HFFc6 (cell line): ENCODE data around the gene NRF1. TPM values are rescaled to one million over a fixed set of nuclear protein-coding genes. Genes with fewer than 3 reads are reported as not detected.
"Not testable (repeated sequence)": the region's sequence is repeated elsewhere in the genome, so short reads cannot be mapped to it uniquely, and the experiment has no call there.

ENCODE experiments used
- DNase-seq: peaks from one replicate; pipeline ENCODE4 v3.0.0-alpha.2; 2018
- H3K27ac Mint-ChIP-seq: 2 replicates; pipeline ENCODE4 v1.8.0; 2020; ENCODE audit warnings: mild to moderate bottlenecking, mixed read lengths
- H3K27me3 Mint-ChIP-seq: 2 replicates; pipeline ENCODE4 v1.8.0; 2021; ENCODE audit warnings: mild to moderate bottlenecking, moderate library complexity, mixed read lengths; ENCODE audit not compliant: insufficient read depth
- H3K36me3 Mint-ChIP-seq: 2 replicates; pipeline ENCODE4 v1.8.0; 2021; ENCODE audit warnings: low read depth, mixed read lengths
- H3K4me1 Mint-ChIP-seq: 2 replicates; pipeline ENCODE4 v1.8.0; 2020; ENCODE audit warnings: low read depth, mixed read lengths
- H3K4me3 Mint-ChIP-seq: 2 replicates; pipeline ENCODE4 v1.8.0; 2020; ENCODE audit warnings: mild to moderate bottlenecking, moderate library complexity, mixed read lengths
- H3K9me3 Mint-ChIP-seq: 2 replicates; pipeline ENCODE4 v1.8.0; 2020; ENCODE audit warnings: mild to moderate bottlenecking, mixed read lengths
- total RNA-seq, 6 experiments: library from RNA; stranded (reverse); fragmentation: NEBNext Ultra II Directional; extraction: Animal tissue kit (Norgen Biotek cat#: 25700); gene quantifications; 2 replicates in 1 of 6; 3 replicates in 5 of 6; pipeline ENCODE4 v1.2.3, GENCODE V29; 2021
- TF ChIP-seq, protein P1 (sequence below): fragments of 200-600 bp; sonication (generic); IDR thresholded peaks from 2 replicates; pipeline ENCODE4 v1.5.0; 2021; ENCODE audit warnings: antibody characterized with exemption, mild to moderate bottlenecking

The NRF1 gene
- total RNA-seq, 6 experiments from 2014 or later, result 8.8 to 11.8 (median 10.4) TPM

DNA sequence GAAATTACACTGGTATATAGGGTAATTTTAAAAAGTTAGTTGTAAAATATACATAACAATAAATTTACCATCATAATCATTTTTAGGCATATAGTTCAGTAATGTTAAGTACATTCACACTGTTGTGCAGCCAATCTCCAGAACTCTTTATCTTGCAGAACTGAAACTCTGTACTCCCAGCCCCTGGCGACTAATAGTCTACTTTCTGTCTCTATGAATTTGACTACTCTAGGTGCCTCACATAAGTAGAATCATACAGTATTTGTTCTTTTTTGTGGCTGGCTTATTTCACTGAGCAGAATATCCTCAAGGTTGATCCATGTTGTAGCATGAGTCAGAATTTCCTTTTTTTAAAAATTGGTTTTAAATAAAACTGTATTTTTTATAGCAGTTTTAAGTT is 41.4 kb downstream of the NRF1 start:
- DNase-seq, result no peak
- Mint-ChIP-seq H3K9me3 (no peaks in the 10 kb centered on the region), H3K36me3 (peaks cover 7% of the 10 kb centered on the region; the same call in 1 of the 2 replicates), H3K4me3 (no peak overlapping the region), H3K4me1 (peaks cover 39% of the 10 kb centered on the region), H3K27me3 (no peaks in the 10 kb centered on the region), H3K27ac (no peak overlapping the region)
- TF ChIP-seq, protein P1, sequence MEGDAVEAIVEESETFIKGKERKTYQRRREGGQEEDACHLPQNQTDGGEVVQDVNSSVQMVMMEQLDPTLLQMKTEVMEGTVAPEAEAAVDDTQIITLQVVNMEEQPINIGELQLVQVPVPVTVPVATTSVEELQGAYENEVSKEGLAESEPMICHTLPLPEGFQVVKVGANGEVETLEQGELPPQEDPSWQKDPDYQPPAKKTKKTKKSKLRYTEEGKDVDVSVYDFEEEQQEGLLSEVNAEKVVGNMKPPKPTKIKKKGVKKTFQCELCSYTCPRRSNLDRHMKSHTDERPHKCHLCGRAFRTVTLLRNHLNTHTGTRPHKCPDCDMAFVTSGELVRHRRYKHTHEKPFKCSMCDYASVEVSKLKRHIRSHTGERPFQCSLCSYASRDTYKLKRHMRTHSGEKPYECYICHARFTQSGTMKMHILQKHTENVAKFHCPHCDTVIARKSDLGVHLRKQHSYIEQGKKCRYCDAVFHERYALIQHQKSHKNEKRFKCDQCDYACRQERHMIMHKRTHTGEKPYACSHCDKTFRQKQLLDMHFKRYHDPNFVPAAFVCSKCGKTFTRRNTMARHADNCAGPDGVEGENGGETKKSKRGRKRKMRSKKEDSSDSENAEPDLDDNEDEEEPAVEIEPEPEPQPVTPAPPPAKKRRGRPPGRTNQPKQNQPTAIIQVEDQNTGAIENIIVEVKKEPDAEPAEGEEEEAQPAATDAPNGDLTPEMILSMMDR, result no peak

DNA sequence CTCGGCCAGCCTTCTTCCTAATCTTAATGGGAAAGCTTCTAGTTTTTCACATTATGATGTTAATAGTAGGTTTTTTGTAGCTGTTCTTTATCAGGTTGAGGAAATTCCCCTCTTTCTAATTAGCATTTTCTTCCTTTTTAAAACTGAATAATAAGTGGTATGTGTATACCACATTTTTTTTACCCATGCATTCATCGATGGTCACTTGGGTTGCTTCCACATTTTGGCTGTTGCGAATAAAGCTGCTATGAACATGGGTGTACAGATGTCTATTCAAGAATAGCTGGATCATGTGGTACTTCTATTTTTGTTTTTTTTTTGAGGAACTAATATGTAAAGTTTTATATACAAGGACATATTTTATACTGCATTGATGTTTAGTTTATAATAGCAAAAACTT is 44.3 kb downstream of the NRF1 start:
- Mint-ChIP-seq H3K36me3 (peaks cover 15% of the 10 kb centered on the region), H3K27me3 (no peaks in the 10 kb centered on the region), H3K4me1 (peaks cover 18% of the 10 kb centered on the region), H3K4me3 (no peak overlapping the region), H3K27ac (no peak overlapping the region), H3K9me3 (no peaks in the 10 kb centered on the region)
- TF ChIP-seq, protein P1, result no peak
- no peak for DNase-seq

DNA sequence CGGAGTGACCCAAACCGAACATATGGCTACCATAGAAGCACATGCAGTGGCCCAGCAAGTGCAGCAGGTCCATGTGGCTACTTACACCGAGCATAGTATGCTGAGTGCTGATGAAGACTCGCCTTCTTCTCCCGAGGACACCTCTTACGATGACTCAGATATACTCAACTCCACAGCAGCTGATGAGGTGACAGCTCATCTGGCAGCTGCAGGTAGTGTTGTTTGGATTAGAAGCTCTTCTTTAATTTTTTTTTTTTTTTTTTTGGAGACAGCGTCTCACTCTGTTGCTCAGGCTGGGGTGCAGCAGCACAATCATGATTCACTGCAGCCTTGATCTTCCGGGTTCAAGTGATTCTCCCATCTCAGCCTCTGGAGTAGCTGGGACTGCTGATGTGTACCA is 45.8 kb downstream of the NRF1 start:
- DNase-seq, result no peak
- Mint-ChIP-seq H3K27me3 (no peaks in the 10 kb centered on the region), H3K9me3 (no peaks in the 10 kb centered on the region), H3K36me3 (peaks cover 18% of the 10 kb centered on the region), H3K27ac (no peak overlapping the region), H3K4me3 (no peak overlapping the region), H3K4me1 (peaks cover 18% of the 10 kb centered on the region)
- TF ChIP-seq, protein P1, result no peak

DNA sequence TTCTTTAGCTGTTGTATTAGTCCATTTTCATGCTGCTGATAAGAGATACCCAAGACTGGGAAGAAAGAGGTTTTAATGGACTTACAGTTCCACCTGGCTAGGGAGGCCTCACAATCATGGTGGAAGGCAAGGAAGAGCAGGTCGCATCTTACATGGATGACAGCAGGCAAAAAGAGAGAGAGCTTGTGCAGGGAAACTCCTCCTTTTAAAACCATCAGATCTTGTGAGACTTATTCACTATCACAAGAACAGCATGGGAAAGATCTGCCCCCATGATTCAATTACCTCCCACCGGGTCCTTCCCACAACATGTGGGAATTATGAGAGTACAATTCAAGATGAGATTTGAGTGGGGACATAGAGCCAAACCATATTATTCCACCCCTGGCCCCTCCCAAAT is 48.4 kb downstream of the NRF1 start:
- H3K9me3 Mint-ChIP-seq, H3K27me3 Mint-ChIP-seq, H3K27ac Mint-ChIP-seq, H3K4me3 Mint-ChIP-seq, DNase-seq: not testable (repeated sequence)
- peaks cover 11% of the 10 kb centered on the region for H3K36me3 Mint-ChIP-seq
- peaks cover 11% of the 10 kb centered on the region for H3K4me1 Mint-ChIP-seq

DNA sequence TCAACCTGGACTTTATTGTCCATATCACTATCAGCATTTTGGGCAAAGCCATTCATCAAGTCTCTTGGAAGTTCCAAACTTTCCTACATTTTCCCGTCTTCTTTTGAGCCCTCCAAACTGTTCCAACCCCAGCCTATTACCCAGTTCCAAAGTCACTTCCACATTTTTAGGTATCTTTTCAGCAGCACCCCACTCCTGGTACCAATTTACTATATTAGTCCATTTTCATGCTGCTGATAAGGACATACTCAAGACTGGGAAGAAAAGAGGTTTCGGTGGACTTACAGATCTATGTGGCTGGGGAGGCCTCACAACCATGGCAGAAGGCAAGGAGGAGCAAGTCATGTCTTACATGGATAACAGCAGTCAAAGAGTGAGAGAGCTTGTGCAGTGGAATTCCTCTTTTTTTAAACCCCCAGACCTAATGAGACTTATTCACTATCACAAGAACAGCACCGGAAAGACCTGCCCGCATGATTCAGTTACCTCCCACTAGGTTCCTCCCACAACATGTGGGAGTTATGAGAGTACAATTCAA is 50.2 kb downstream of the NRF1 start:
- no peak overlapping the region for H3K4me3 Mint-ChIP-seq

DNA sequence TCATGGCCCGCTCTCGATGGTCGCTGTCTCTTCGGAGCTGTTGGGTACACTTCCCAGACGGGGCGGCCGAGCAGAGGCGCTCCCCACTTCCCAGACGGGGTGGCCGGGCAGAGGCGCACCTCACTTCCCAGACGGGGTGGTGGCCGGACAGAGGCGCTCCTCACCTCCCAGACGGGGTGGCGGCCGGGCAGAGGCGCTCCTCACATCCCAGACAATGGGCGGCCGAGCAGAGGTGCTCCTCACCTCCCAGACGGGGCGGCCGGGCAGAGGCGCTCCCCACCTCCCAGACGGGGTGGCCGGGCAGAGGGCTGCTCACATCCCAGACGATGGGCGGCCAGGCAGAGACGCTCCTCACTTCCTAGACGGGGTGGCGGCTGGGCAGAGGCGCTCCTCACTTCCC is 51.7 kb downstream of the NRF1 start:
- H3K4me1 Mint-ChIP-seq, result peaks cover 27% of the 10 kb centered on the region
- not testable (repeated sequence) for H3K27ac Mint-ChIP-seq, DNase-seq, H3K4me3 Mint-ChIP-seq, H3K27me3 Mint-ChIP-seq, H3K9me3 Mint-ChIP-seq
- H3K36me3 Mint-ChIP-seq, result peaks cover 11% of the 10 kb centered on the region

More for the DNA sequence above, 50.2 kb downstream of the NRF1 start:
- Mint-ChIP-seq H3K27me3 (no peaks in the 10 kb centered on the region), H3K36me3 (peaks cover 11% of the 10 kb centered on the region), H3K27ac (no peak overlapping the region), H3K4me1 (peaks cover 21% of the 10 kb centered on the region), H3K9me3 (no peaks in the 10 kb centered on the region)
- no peak for DNase-seq
- TF ChIP-seq, protein P1, result no peak
